22Rv1 (cell line): Measurements from ENCODE around the gene SGSH.
"Not testable (repeated sequence)": the region's sequence is repeated elsewhere in the genome, so short reads cannot be mapped to it uniquely, and the experiment has no call there.

Experiments used
- CTCF ChIP-seq: fragments of 450-650 bp; IDR thresholded peaks from 2 replicates; pipeline ENCODE4 v1.5.1; 2017; ENCODE audit warnings: mild to moderate bottlenecking
- ZFX ChIP-seq: fragments of 450-650 bp; IDR thresholded peaks from 2 replicates; pipeline ENCODE4 v1.6.1; 2017; ENCODE audit warnings: antibody characterized with exemption, borderline replicate concordance

GRCh38 chr17:80244448-80244847 is 24.3 kb upstream of the SGSH start:
- not testable (repeated sequence) for TF ChIP-seq CTCF, ZFX
